ENCODE measurements around the gene ANKRD22.
"Not testable (repeated sequence)": the region's sequence is repeated elsewhere in the genome, so short reads cannot be mapped to it uniquely, and the experiment has no call there.

ANKRD22 gene

GRCh38 chr10:88877298-88877697 is 25.7 kb upstream of the ANKRD22 start:
- DNase-seq (ENCODE audit: low read depth in 2 of 2) = no peak

DNA sequence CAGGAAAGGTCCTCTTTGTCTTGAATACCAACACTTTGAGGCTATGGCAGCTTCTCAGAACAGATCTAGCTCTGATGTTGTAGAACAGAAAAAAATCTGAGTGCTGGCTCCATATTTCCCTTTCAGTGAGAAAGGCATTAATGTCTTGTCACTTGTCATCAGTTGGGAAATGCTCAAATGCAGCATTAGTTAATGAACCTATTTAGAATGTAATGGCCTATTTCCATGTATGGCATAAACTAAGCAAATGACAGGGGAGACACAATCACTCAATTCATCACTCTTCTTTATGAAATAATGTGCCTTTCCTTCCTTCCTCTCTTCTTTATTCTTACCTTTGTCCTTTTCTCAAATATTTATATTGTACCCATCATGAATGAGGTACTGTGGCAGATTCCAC is 23.4 kb upstream of the ANKRD22 start:
- DNase-seq (ENCODE audit: low read depth in 2 of 2) = no peak

- no peak for DNase-seq (ENCODE audit: low read depth in 2 of 2)
These were observed 22.6 kb upstream of the ANKRD22 start for GRCh38 chr10:88874281-88874680.

DNA sequence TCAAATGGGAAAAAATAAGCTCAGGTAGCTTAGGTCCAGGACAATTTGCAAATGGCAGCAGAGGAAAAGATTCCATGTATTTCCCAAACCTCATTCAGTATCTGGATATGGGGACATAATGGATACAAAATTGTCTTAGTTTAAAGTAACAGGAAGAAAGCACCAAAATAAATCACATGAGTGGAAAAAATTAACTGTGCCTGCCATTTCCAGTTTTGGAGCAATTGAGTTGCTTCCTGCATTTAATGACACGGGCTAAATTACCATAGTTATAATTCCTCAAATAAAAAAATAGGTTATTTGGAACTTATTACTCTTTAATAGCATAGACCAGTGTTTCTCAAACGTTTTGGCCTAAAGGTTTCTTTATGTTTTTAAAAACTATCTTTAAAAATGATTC is 22.1 kb upstream of the ANKRD22 start:
- no peak for DNase-seq (ENCODE audit: low read depth in 2 of 2)

- no peak for DNase-seq (ENCODE audit: low read depth in 2 of 2)
These were observed 18.4 kb upstream of the ANKRD22 start for GRCh38 chr10:88870089-88870488.

GRCh38 chr10:88866454-88866853 is 14.8 kb upstream of the ANKRD22 start:
- no peak for DNase-seq (ENCODE audit: low read depth in 2 of 2)

GRCh38 chr10:88865281-88865876 is 13.7 kb upstream of the ANKRD22 start:
- no peak for DNase-seq (ENCODE audit: low read depth in 2 of 2)

DNA sequence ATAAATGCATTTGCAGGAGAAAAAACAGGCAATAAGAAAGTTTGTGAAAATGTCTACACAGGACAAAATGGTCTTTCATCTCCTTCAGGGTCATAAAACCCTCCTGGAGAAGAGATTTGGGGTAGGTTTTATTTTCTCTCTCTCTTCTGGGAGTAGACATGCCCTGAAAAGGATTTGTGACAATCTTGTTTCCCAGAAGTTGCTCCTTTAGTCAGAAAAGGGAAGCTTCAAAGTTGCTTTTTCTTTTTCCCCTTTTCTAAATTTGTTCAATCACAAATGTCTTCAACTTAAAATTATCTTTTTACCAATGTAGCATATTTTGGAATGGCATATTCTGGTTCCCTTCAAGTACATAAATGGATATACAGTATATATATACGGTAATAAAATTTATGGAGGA is 9.4 kb upstream of the ANKRD22 start:
- DNase-seq (ENCODE audit: low read depth in 2 of 2) = no peak

DNA sequence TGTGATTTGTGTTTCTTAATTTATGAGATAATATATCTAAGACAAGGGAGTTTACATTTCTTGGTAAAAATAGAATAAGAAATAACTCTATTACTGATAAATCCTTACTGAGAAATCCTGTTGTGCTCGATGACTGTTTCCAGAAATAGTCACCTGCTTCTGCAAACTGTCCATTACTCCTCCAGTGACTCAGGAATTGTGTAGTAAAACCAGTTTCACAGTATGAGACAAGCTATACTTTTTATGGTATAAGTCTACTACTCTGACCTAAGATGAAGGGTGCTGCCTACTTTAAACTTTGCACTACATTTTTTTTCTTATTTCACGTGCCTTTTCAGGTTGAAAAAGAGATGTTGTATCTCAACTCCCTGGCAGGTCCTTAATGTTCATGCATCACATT is 6.8 kb upstream of the ANKRD22 start:
- no peak for DNase-seq (ENCODE audit: low read depth in 2 of 2)

DNA sequence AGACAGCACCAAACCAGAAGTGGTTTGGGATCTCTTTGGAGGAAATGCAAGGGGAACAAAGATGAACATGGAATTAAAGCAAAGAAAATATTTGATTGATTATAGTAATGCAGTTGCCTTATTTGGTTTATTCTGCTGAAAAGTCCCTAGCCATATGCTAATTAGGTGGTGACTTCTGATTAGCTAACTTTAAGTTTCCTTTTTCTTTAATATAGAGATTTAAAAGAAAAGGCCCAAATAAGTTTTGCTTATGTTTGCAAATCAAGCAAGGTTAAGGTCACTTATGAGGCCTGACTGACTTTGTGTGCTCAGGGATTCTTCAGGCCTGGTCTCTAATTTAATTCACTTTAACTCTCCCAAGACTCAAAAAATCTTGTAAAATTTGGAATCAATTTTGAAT is 6.2 kb upstream of the ANKRD22 start:
- no peak for DNase-seq (ENCODE audit: low read depth in 2 of 2)

DNA sequence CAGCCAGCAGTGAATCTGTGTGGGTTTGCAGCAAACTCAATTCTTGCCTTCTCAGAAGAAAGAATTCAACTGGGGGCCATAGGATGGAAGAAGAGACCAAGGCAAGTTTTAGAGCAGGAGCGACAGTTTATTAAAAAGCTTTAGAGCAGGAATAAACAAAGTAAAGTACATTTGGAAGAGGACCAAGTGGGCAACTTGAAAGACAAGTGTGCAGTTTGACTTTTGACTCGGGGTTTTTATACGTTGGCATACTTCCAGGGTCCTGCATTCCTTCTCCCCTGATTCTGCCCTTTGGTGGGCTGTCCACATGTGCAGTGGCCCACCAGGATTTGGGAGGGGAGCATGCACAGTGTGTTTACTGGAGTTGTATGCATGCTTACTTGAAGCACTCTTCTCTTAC is 3.0 kb upstream of the ANKRD22 start:
- DNase-seq (ENCODE audit: low read depth in 2 of 2) = no peak

DNA sequence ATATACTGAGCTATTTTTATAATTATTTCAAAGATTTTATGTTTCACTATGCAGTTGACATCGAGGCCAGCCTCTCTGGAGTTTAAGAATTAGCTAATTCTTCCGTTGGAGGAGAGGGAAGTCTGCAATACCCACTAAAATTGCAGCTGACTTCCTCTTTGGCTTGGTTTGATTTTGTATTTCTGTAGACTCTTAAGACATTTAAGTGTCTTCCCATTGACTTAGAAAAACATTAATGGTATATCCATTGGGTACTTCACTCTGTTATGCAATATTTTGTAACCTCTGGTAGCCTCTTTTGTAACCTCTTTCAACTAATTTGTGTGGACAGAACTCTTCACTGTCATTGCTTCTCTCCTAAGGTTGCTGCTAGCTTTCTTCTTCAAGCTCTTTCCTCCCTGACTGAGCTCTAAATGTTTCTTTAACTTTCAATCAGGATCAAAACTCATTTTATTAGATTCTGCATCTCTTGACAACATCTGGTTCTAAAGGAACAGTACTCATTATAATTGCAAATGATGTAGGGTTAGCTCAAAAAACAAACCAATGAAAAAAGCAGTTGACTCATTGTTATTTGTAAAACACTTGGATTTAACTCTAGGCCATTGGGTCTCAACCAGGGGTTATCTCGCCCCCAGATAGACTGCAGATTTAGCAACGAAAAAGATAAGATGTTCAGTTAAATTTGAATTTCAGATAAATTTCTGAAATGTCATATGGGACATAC is 1.7 kb upstream of the ANKRD22 start:
- no peak for DNase-seq (ENCODE audit: low read depth in 2 of 2)

GRCh38 chr10:88852327-88852726 is 683 bp upstream of the ANKRD22 start:
- DNase-seq (ENCODE audit: low read depth in 2 of 2) = no peak

DNA sequence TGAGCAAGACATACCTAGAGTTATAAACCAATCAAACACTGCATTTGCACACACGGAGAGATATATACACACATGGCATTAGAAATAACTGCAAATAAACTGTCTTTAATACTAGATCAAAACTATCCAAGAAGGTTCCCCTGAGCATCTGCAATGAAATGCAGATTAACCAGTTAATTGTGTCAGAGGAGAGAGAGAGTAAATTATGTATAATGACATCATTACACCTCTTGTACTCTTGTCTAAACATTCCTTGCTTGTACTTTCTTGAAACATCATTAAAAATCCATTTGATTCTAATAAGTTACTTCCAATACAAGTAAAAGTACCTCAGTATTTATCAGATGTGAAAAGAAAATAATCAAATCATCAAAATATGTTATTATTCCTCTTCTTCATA is 932 bp downstream of the ANKRD22 start:
- DNase-seq (ENCODE audit: low read depth in 2 of 2) = no peak

GRCh38 chr10:88849234-88849633 is 2.4 kb downstream of the ANKRD22 start:
- DNase-seq (ENCODE audit: low read depth in 2 of 2) = no peak

DNA sequence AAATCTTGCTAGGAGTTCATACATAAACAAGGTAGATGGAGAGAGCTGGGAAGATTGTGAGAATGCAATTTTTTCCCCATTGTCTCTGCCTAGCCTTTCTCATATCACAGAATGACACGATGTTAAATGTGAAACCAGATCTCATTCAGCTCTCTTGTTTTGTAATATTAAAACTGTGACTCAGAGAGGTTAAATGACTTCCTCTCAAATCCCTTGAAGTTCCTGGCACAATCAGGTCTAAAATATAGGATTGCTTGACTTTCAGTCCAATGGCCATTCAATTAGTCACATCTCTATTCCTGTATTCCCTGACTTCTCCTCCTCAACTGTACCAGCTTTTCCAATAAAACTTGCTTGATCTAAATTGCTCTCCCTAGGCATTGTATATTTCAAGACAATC is 3.1 kb downstream of the ANKRD22 start:
- DNase-seq (ENCODE audit: low read depth in 2 of 2) = no peak

DNA sequence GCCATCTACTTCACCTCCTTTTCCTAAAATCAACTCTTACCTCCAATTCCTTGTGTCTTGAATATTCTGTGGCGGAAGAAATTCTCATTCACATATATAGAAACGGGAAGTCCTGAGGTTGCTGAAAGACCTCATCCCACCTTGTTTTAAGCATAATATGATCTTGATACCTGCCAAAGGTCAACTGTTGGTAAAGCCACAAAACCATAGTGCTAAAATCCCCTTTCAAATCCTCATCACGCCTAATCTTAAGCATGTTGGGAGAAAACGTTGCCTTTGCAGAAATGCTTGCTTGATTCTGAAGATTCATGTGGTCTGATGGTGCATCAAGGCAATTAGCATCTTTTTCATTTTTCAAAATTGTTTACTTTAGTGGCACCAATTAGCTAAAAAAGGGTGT is 8.5 kb downstream of the ANKRD22 start:
- no peak for DNase-seq (ENCODE audit: low read depth in 2 of 2)

GRCh38 chr10:88841316-88842111 is 10.1 kb downstream of the ANKRD22 start:
- no peak for DNase-seq (ENCODE audit: low read depth in 2 of 2)

GRCh38 chr10:88840881-88841280 is 10.8 kb downstream of the ANKRD22 start:
- DNase-seq (ENCODE audit: low read depth in 2 of 2) = no peak

- no peak for DNase-seq (ENCODE audit: low read depth in 2 of 2)
These were observed 11.5 kb downstream of the ANKRD22 start for GRCh38 chr10:88840104-88840503.

DNA sequence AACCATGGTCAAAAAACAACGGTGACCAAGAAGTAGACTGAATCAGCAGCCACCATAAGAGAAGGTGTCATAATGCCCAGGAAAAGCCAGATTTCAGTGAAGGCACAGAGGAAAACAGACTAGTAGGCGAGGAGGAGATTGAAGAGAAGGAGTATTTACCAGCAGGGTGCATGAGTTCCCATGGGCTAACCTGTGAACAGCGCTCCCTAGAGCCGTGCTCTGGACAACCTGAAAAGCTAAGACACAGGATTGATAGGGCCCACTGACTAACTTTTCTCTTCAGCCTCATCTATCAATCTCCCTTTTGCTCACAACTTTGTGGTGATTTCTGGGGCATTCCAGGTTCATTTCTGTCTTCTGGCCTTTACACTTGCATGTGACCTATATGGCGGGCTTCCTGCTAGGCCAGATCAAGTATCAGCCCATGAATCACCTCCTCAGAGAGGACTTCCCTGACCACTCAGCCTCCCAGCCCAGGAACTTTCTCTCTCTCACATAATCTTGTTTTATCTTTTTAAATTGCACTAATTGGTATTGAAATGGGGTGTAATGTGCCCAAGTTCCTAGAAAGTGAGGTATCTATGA is 12.8 kb downstream of the ANKRD22 start:
- DNase-seq (ENCODE audit: low read depth in 2 of 2) = no peak

DNA sequence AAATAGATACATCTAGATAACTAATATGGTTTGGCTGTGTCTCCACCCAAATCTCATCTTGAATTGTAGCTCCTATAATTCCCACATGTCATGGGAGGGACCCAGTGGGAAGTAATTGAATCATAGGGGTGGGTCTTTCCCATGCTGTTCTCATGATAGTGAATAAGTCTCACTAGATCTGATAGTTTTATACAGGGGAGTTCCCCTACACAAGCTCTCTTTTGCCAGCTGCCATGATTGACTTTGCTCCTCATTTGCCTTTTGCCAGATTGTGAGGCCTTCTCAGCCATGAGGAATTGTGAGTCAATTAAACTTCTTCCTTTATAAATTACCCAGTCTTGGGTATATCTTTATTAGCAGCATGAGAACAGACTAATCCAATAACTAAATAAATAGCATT is 14.0 kb downstream of the ANKRD22 start:
- not testable (repeated sequence) for DNase-seq (ENCODE audit: low read depth in 2 of 2)

GRCh38 chr10:88835910-88836221 is 15.8 kb downstream of the ANKRD22 start:
- DNase-seq (ENCODE audit: low read depth in 2 of 2) = no peak

All from activated CD8-positive, alpha-beta memory T cell treated with anti-CD3 and anti-CD28 coated beads for 4 hours (primary cell).